A673 (cell line): ENCODE measurements around the gene SEMA4G. TPM values are rescaled to one million over a fixed set of nuclear protein-coding genes. Genes with fewer than 3 reads are reported as not detected.

Source experiments
- BruUV-seq: library from RNA; stranded (reverse); fragments of 400-500 nt; replicated peaks from 2 replicates; lab custom pipeline; 2021; lab: Mats Ljungman, UMichigan
- CTCF ChIA-PET: fragments of 300-600 bp; sonication (Branson Sonifier 250); formaldehyde crosslinking; loops from one replicate; lab custom pipeline; 2022; ENCODE audit warnings: antibody characterized with exemption; lab: Charles Lee
- POLR2A ChIA-PET: fragments of 300-600 bp; sonication (Branson Sonifier 250); formaldehyde crosslinking; loops from one replicate; lab custom pipeline; 2022; ENCODE audit warnings: antibody characterized with exemption; ENCODE audit not compliant: low non-redundant PET; lab: Charles Lee
- DNase-seq: peaks from one replicate; pipeline ENCODE4 v3.0.0-alpha.2; 2015; ENCODE audit warnings: low spot score
- H3K27ac ChIP-seq: fragments of 200-600 bp; sonication (generic); 2 replicates; pipeline ENCODE4 v1.5.1; 2016; ENCODE audit warnings: mixed run types, low read depth, mild to moderate bottlenecking, mixed read lengths, antibody characterized with exemption, low read length; ENCODE audit not compliant: poor library complexity, severe bottlenecking
- H3K27me3 ChIP-seq: fragments of 200-600 bp; sonication (generic); replicated peaks from 2 replicates; pipeline ENCODE4 v1.6.1; 2017; ENCODE audit warnings: mixed run types, low read depth, mild to moderate bottlenecking, mixed read lengths, antibody characterized with exemption, low read length; ENCODE audit not compliant: insufficient read depth, poor library complexity
- H3K36me3 ChIP-seq: fragments of 200-600 bp; sonication (generic); 2 replicates; pipeline ENCODE4 v1.6.1; 2016; ENCODE audit warnings: mixed run types, mild to moderate bottlenecking, mixed read lengths, antibody characterized with exemption, low read length; ENCODE audit not compliant: insufficient read depth, poor library complexity, severe bottlenecking
- H3K4me1 ChIP-seq: fragments of 200-600 bp; sonication (generic); 2 replicates; pipeline ENCODE4 v1.6.1; 2017; ENCODE audit warnings: mixed run types, mild to moderate bottlenecking, mixed read lengths, antibody characterized with exemption, low read length; ENCODE audit not compliant: insufficient read depth, poor library complexity, severe bottlenecking
- H3K4me3 ChIP-seq: fragments of 200-600 bp; sonication (generic); 2 replicates; pipeline ENCODE4 v1.5.1; 2016; ENCODE audit warnings: low read depth, mixed run types, mild to moderate bottlenecking, mixed read lengths, low read length; ENCODE audit not compliant: poor library complexity, severe bottlenecking
- H3K9me3 ChIP-seq: fragments of 200-600 bp; sonication (generic); 2 replicates; pipeline ENCODE4 v1.6.1; 2016; ENCODE audit warnings: mixed run types, low read depth, mild to moderate bottlenecking, mixed read lengths, antibody characterized with exemption, low read length; ENCODE audit not compliant: poor library complexity, severe bottlenecking
- CTCF ChIP-seq: fragments of 300-800, 200-600 bp; sonication (generic); conservative IDR thresholded peaks from 2 replicates; pipeline ENCODE4 v1.5.1; 2017; ENCODE audit warnings: low read depth, mild to moderate bottlenecking, antibody characterized with exemption, low read length, moderate library complexity, mixed read lengths
- EZH2 ChIP-seq: fragments of 200-600 bp; sonication (generic); IDR thresholded peaks from 2 replicates; pipeline ENCODE4 v1.6.1; 2017; ENCODE audit warnings: borderline replicate concordance, low read depth, mild to moderate bottlenecking, mixed read lengths, antibody characterized with exemption, low read length; ENCODE audit not compliant: poor library complexity, severe bottlenecking
- intact Hi-C: fragments of 100-400 bp; cut with micrococcal nuclease; formaldehyde crosslinking; loops from one replicate; pipeline ENCODE4 v1.10.0; 2022; ENCODE audit not compliant: unreplicated experiment
- total RNA-seq: library from RNA; stranded (reverse); gene quantifications from 2 replicates; pipeline ENCODE4 v1.2.3, GENCODE V29; 2021

SEMA4G gene
- total RNA-seq, 1 experiment from 2014 or later = 6.1 TPM

- ChIA-PET POLR2A (no interaction called here), CTCF (interaction anchor here (0.6 kb wide), 1 partner anchor 8 kb away, joined by 3 read pairs; no protein-coding TSS in a partner anchor)
- H3K4me1 ChIP-seq = peaks cover 16% of the 10 kb centered on the region
- H3K9me3 ChIP-seq = no peaks in the 10 kb centered on the region
- intact Hi-C loops = no loop called here
- BruUV-seq = no TSS peak
- no peak overlapping the region for H3K27ac ChIP-seq
- H3K27me3 ChIP-seq = no peaks in the 10 kb centered on the region
- TF ChIP-seq CTCF (no peak), EZH2 (no peak)
- no peak overlapping the region for H3K4me3 ChIP-seq
- H3K36me3 ChIP-seq = peaks cover 39% of the 10 kb centered on the region
- DNase-seq = no peak
These were observed 36.7 kb downstream of the SEMA4G start for GRCh38 chr10:101005869-101006567.

- H3K36me3 ChIP-seq = peaks cover 39% of the 10 kb centered on the region
- no peaks in the 10 kb centered on the region for H3K9me3 ChIP-seq
- no peak for DNase-seq
- H3K27me3 ChIP-seq = no peaks in the 10 kb centered on the region
- BruUV-seq = no TSS peak
- POLR2A ChIA-PET = no interaction called here
- TF ChIP-seq EZH2 = no peak
- no peak for TF ChIP-seq CTCF
- H3K27ac ChIP-seq = peak overlapping the region; percentile 72
- peaks cover 11% of the 10 kb centered on the region for H3K4me1 ChIP-seq
- CTCF ChIA-PET = interaction anchor here (0.7 kb wide), 1 partner anchor 12 kb away, joined by 4 read pairs; no protein-coding TSS in a partner anchor
- intact Hi-C loops = no loop called here
- no peak overlapping the region for H3K4me3 ChIP-seq
These were observed 37.3 kb downstream of the SEMA4G start for GRCh38 chr10:101006593-101007098.

DNA sequence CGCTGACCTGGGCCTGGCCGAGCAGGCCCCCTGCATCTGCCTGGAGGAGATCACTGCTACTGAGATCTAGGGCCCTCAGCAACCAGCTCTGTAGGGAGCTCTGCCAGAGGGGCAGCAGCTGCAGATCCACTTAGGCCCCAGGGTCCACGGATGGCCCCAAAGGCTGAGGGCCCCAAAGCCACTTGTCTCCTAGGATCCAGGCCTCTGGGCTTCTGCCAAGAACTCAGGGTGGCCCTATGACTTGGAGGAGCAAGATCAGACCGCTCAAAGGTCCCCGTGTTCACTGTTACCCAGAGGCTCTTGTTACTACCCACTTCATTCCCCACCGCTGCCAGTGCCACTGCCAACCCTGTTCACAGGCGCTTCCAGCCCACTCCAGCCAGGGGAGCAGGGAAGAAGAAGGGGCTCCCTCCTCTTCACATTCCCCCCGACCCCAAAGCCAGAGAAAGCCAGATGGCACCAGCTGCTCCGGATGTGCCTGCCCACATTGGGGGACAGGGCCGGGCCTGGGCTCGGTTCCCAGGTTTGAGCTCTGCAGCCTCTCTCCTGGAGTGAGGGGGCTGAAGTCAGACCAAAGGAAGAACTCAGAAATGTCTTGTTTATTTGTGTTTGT lies 37.9 kb downstream of the SEMA4G start:
- no TSS peak for BruUV-seq

More for the DNA sequence above, 37.9 kb downstream of the SEMA4G start:
- intact Hi-C loops = no loop called here
- peak overlapping the region; percentile 72 for H3K27ac ChIP-seq
- H3K27me3 ChIP-seq = no peaks in the 10 kb centered on the region
- H3K4me1 ChIP-seq = peaks cover 11% of the 10 kb centered on the region
- no peak for DNase-seq
- H3K9me3 ChIP-seq = no peaks in the 10 kb centered on the region
- peaks cover 39% of the 10 kb centered on the region for H3K36me3 ChIP-seq
- no peak for TF ChIP-seq EZH2
- TF ChIP-seq CTCF = no peak
- H3K4me3 ChIP-seq = no peak overlapping the region
- POLR2A ChIA-PET = no interaction called here
- CTCF ChIA-PET = interaction anchor here (0.6 to 0.7 kb wide), 2 partner anchors 12 to 38 kb away, joined by 3 to 4 read pairs; partner anchors contain the start of gene SEMA4G
